HG02798 (cell line): Measurements from ENCODE around the gene WRNIP1.
A peak's percentile ranks its signal among the peaks of the same experiment; 100 is the strongest.

ENCODE experiments used
- ATAC-seq: cut with Tn5 transposase; IDR thresholded peaks from one replicate; pipeline ENCODE4 v1.9.1; 2021; ENCODE audit warnings: mild to moderate bottlenecking; ENCODE audit not compliant: unreplicated experiment, poor library complexity

The WRNIP1 gene

GRCh38 chr6:2765166-2765895 is at the start of gene WRNIP1:
WRNIP1 (plus strand) TSS chr6:2765393; CDS start chr6:2765623, 230 bp downstream.
- ATAC-seq, result peak; percentile 91

- no peak for ATAC-seq
These were observed 49.5 kb upstream of the WRNIP1 start for GRCh38 chr6:2715737-2716136.

GRCh38 chr6:2716936-2717700 is 48.1 kb upstream of the WRNIP1 start:
- ATAC-seq, result no peak

- ATAC-seq, result no peak
These were observed 46.7 kb upstream of the WRNIP1 start for GRCh38 chr6:2718334-2719092.

GRCh38 chr6:2719093-2719455 is 46.1 kb upstream of the WRNIP1 start:
- ATAC-seq, result no peak

- ATAC-seq, result no peak
These were observed 44.0 kb upstream of the WRNIP1 start for GRCh38 chr6:2721219-2721618.

GRCh38 chr6:2725364-2725988 is 39.7 kb upstream of the WRNIP1 start:
- no peak for ATAC-seq

- peak; percentile 54 for ATAC-seq
These were observed 39.1 kb upstream of the WRNIP1 start for GRCh38 chr6:2725999-2726567.

- ATAC-seq, result no peak
These were observed 35.3 kb upstream of the WRNIP1 start for GRCh38 chr6:2729921-2730320.

GRCh38 chr6:2730353-2731107 is 34.7 kb upstream of the WRNIP1 start:
- no peak for ATAC-seq

GRCh38 chr6:2731281-2731909 is 33.8 kb upstream of the WRNIP1 start:
- no peak for ATAC-seq

- ATAC-seq, result no peak
These were observed 32.6 kb upstream of the WRNIP1 start for GRCh38 chr6:2732503-2733089.

- ATAC-seq, result peak; percentile 93
These were observed 31.9 kb upstream of the WRNIP1 start for GRCh38 chr6:2733324-2733723.

- no peak for ATAC-seq
These were observed 31.3 kb upstream of the WRNIP1 start for GRCh38 chr6:2733736-2734480.

GRCh38 chr6:2734488-2735166 is 30.6 kb upstream of the WRNIP1 start:
- no peak for ATAC-seq

- no peak for ATAC-seq
These were observed 27.3 kb upstream of the WRNIP1 start for GRCh38 chr6:2737885-2738284.

- no peak for ATAC-seq
These were observed 26.7 kb upstream of the WRNIP1 start for GRCh38 chr6:2738373-2738979.
